ENCODE data around the gene LYL1. TPM values are rescaled to one million over a fixed set of nuclear protein-coding genes. Genes with fewer than 3 reads are reported as not detected.

LYL1 gene
- total and polyA plus RNA-seq, 9 of the 15 experiments (the other 6 are each of a cell fraction or from before 2014, with no cell fraction given), result 1.3 to 266 (median 34.0) TPM

- TF ChIP-seq ZC3H4 (CRISPR knock-in tag; IDR thresholded peaks at IDR 0.05; ENCODE audit: borderline replicate concordance) (no peak), ZNF23 (CRISPR knock-in tag; IDR thresholded peaks at IDR 0.05) (no peak), AFF4 (CRISPR knock-in tag; IDR thresholded peaks at IDR 0.05) (0 out of 2 replicates have a peak, but pooled peaks have one; percentile 20), ZNF785 (CRISPR knock-in tag; IDR thresholded peaks at IDR 0.05) (no peak), CHCHD3 (CRISPR knock-in tag; IDR thresholded peaks at IDR 0.05) (no peak), ATF6 (CRISPR knock-in tag; IDR thresholded peaks at IDR 0.05) (no peak), ZC3H8 (IDR thresholded peaks at IDR 0.05) (no peak), ZBTB5 (IDR thresholded peaks at IDR 0.05) (no peak), GTF2A2 (tag; IDR thresholded peaks at IDR 0.05) (no peak), MBD2 (IDR thresholded peaks at IDR 0.05; ENCODE audit: borderline replicate concordance, low read depth) (no peak), NR3C1 (CRISPR knock-in tag; IDR thresholded peaks at IDR 0.05) (no peak), TAF1 (IDR thresholded peaks at IDR 0.05; ENCODE audit: control insufficient read depth, extremely low read depth, insufficient read depth, low read length, severe bottlenecking) (peak; percentile 12), MEF2D (tag; conservative IDR thresholded peaks at IDR 0.05; ENCODE audit: low read depth) (no peak), ZFP36 (IDR thresholded peaks at IDR 0.05; ENCODE audit: low read depth, low read length, partially characterized antibody) (no peak)
- TF ChIP-seq, protein P1, sequence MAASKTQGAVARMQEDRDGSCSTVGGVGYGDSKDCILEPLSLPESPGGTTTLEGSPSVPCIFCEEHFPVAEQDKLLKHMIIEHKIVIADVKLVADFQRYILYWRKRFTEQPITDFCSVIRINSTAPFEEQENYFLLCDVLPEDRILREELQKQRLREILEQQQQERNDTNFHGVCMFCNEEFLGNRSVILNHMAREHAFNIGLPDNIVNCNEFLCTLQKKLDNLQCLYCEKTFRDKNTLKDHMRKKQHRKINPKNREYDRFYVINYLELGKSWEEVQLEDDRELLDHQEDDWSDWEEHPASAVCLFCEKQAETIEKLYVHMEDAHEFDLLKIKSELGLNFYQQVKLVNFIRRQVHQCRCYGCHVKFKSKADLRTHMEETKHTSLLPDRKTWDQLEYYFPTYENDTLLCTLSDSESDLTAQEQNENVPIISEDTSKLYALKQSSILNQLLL (CRISPR knock-in tag; IDR thresholded peaks at IDR 0.05; ENCODE audit: borderline replicate concordance), result no peak
- TF ChIP-seq, protein P2, sequence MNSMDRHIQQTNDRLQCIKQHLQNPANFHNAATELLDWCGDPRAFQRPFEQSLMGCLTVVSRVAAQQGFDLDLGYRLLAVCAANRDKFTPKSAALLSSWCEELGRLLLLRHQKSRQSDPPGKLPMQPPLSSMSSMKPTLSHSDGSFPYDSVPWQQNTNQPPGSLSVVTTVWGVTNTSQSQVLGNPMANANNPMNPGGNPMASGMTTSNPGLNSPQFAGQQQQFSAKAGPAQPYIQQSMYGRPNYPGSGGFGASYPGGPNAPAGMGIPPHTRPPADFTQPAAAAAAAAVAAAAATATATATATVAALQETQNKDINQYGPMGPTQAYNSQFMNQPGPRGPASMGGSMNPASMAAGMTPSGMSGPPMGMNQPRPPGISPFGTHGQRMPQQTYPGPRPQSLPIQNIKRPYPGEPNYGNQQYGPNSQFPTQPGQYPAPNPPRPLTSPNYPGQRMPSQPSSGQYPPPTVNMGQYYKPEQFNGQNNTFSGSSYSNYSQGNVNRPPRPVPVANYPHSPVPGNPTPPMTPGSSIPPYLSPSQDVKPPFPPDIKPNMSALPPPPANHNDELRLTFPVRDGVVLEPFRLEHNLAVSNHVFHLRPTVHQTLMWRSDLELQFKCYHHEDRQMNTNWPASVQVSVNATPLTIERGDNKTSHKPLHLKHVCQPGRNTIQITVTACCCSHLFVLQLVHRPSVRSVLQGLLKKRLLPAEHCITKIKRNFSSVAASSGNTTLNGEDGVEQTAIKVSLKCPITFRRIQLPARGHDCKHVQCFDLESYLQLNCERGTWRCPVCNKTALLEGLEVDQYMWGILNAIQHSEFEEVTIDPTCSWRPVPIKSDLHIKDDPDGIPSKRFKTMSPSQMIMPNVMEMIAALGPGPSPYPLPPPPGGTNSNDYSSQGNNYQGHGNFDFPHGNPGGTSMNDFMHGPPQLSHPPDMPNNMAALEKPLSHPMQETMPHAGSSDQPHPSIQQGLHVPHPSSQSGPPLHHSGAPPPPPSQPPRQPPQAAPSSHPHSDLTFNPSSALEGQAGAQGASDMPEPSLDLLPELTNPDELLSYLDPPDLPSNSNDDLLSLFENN (IDR thresholded peaks at IDR 0.05; ENCODE audit: low read depth in 2 of 2, low read length in 2 of 2), result no peak
Measured at GRCh38 chr19:13104360-13104847, 1.7 kb upstream of the LYL1 start (continued).

All from K562 (cell line).